GM12878 (cell line): Measurements from ENCODE around the gene NUP35. TPM values are rescaled to one million over a fixed set of nuclear protein-coding genes. Genes with fewer than 3 reads are reported as not detected.

ENCODE experiments used
- ATAC-seq: fragments of 200-7000 bp; cut with Tn5 transposase; 3 replicates; pipeline ENCODE4 v1.9.1; 2020; ENCODE audit warnings: mild to moderate bottlenecking, moderate library complexity
- BruUV-seq: library from RNA; stranded (reverse); fragments of 400-500 nt; replicated peaks from 2 replicates; lab custom pipeline; 2021; lab: Mats Ljungman, UMichigan
- CTCF ChIA-PET: fragments of 300-600 bp; sonication (Branson Sonifier 250); formaldehyde crosslinking; extraction: SDS; loops from one replicate; lab custom pipeline; 2021; ENCODE audit warnings: inconsistent platforms; lab: Yijun Ruan, JAX
- POLR2A ChIA-PET: fragments of 350-600 bp; formaldehyde crosslinking; extraction: SDS; loops from one replicate; lab custom pipeline; 2021; ENCODE audit warnings: inconsistent platforms; lab: Charles Lee
- RAD21 ChIA-PET: fragments of 300-600 bp; sonication (Branson Sonifier 250); formaldehyde crosslinking; loops from one replicate; lab custom pipeline; 2023; ENCODE audit warnings: antibody characterized with exemption; ENCODE audit not compliant: unreplicated experiment; lab: Charles Lee
- SMC1A ChIA-PET: fragments of 300-600 bp; sonication (Branson Sonifier 250); formaldehyde crosslinking; loops from one replicate; lab custom pipeline; 2023; ENCODE audit not compliant: unreplicated experiment, uncharacterized antibody; lab: Charles Lee
- DNase-seq: peaks from one replicate; pipeline ENCODE4 v3.0.0-alpha.2; 2011; ENCODE audit warnings: low read depth, low spot score
- FAIRE-seq: peaks from 3 replicates; lab custom pipeline; 2011; peaks lifted over from hg19 to GRCh38; lab: Jason Lieb, UNC
- H2AFZ ChIP-seq: 2 replicates; pipeline ENCODE4 v1.6.0; 2011; ENCODE audit warnings: low read depth, low read length, control low read depth; ENCODE audit not compliant: control insufficient read depth
- H3K27ac ChIP-seq: 2 replicates; pipeline ENCODE4 v1.5.1; 2011; ENCODE audit warnings: control low read depth; ENCODE audit not compliant: control insufficient read depth, insufficient read depth
- H3K27me3 ChIP-seq, 2 experiments: replicated peaks in 1 of 2; 2 replicates each; pipeline versions ENCODE4 v1.6.0 to v1.6.1; 2011; ENCODE audit warnings: low read length in 1 of 2; ENCODE audit not compliant: control insufficient read depth in 2 of 2, insufficient read depth in 2 of 2
- H3K36me3 ChIP-seq, 2 experiments: 2 replicates each; pipeline ENCODE4 v1.5.1; 2011; ENCODE audit warnings: low read length in 1 of 2; ENCODE audit not compliant: control insufficient read depth in 2 of 2, insufficient read depth in 2 of 2
- H3K4me1 ChIP-seq: 2 replicates; pipeline ENCODE4 v1.6.1; 2011; ENCODE audit warnings: mild to moderate bottlenecking, low read length, moderate library complexity, mixed read lengths; ENCODE audit not compliant: control insufficient read depth, insufficient read depth
- H3K4me2 ChIP-seq: 2 replicates; pipeline ENCODE4 v1.6.0; 2011; ENCODE audit warnings: control low read depth; ENCODE audit not compliant: control insufficient read depth, insufficient read depth
- H3K4me3 ChIP-seq: fragments of 200-600 bp; sonication (generic); 2 replicates; pipeline ENCODE4 v1.5.1; 2016
- H3K79me2 ChIP-seq: 2 replicates; pipeline ENCODE4 v1.6.0; 2011; ENCODE audit warnings: low read length; ENCODE audit not compliant: control insufficient read depth, insufficient read depth
- H3K9ac ChIP-seq: 2 replicates; pipeline ENCODE4 v1.8.0; 2011; ENCODE audit warnings: low read length, control low read depth, mixed read lengths; ENCODE audit not compliant: control insufficient read depth, insufficient read depth
- H3K9me3 ChIP-seq: replicated peaks from 3 replicates; pipeline ENCODE4 v1.5.1; 2011; ENCODE audit warnings: mild to moderate bottlenecking, low read length; ENCODE audit not compliant: control insufficient read depth, insufficient read depth
- H4K20me1 ChIP-seq: 2 replicates; pipeline ENCODE4 v1.6.0; 2011; ENCODE audit not compliant: control insufficient read depth, insufficient read depth
- CREB1 ChIP-seq: IDR thresholded peaks from 2 replicates; pipeline ENCODE4 v1.6.1; 2012; ENCODE audit warnings: low read depth, mild to moderate bottlenecking, inconsistent platforms
- EGR1 ChIP-seq, 2 experiments: IDR thresholded peaks; 1 replicate in 1 of 2; 2 replicates in 1 of 2; pipeline ENCODE4 v1.6.1; 2011 to 2012; ENCODE audit warnings: low read depth in 2 of 2, low read length in 2 of 2, borderline replicate concordance in 1 of 2, mild to moderate bottlenecking in 1 of 2, moderate library complexity in 1 of 2
- EP300 ChIP-seq, 2 experiments: fragments of 150-350 bp in 1 of 2; IDR thresholded peaks; 2 replicates each; pipeline ENCODE4 v1.6.1; 2011 to 2012; ENCODE audit warnings: low read depth in 2 of 2, low read length in 2 of 2, borderline replicate concordance in 1 of 2, improper control_type of control experiment in 1 of 2, inconsistent platforms in 1 of 2; ENCODE audit not compliant: control insufficient read depth in 1 of 2
- GABPA ChIP-seq: IDR thresholded peaks from 2 replicates; pipeline ENCODE4 v1.6.1; 2014; ENCODE audit warnings: antibody characterized with exemption, low read depth, mild to moderate bottlenecking, inconsistent platforms
- HDGF ChIP-seq: fragments of 450-650 bp; IDR thresholded peaks from 2 replicates; pipeline ENCODE4 v1.6.1; 2016; ENCODE audit warnings: antibody characterized with exemption
- KAT2A ChIP-seq: conservative IDR thresholded peaks from 2 replicates; pipeline ENCODE4 v1.6.1; 2011; ENCODE audit warnings: low read depth, low read length; ENCODE audit not compliant: control insufficient read depth
- MEF2A ChIP-seq: IDR thresholded peaks from 2 replicates; pipeline ENCODE4 v1.6.1; 2011; ENCODE audit warnings: low read depth, mild to moderate bottlenecking, low read length, moderate library complexity; ENCODE audit not compliant: insufficient read depth
- MYC ChIP-seq: IDR thresholded peaks from 2 replicates; pipeline ENCODE4 v1.6.1; 2011; ENCODE audit warnings: mild to moderate bottlenecking, low read length, moderate library complexity, inconsistent platforms; ENCODE audit not compliant: insufficient read depth, insufficient replicate concordance, insufficient read length, severe bottlenecking
- PAX8 ChIP-seq: fragments of 450-650 bp; IDR thresholded peaks from 2 replicates; pipeline ENCODE4 v1.6.1; 2017; ENCODE audit warnings: mild to moderate bottlenecking, moderate library complexity
- SMARCA5 ChIP-seq: fragments of 450-650 bp; IDR thresholded peaks from 2 replicates; pipeline ENCODE4 v1.6.1; 2017; ENCODE audit warnings: mild to moderate bottlenecking
- SMC3 ChIP-seq: IDR thresholded peaks from 2 replicates; pipeline ENCODE4 v1.6.1; 2011; ENCODE audit warnings: low read length, improper control_type of control experiment, borderline replicate concordance
- TCF3 ChIP-seq: IDR thresholded peaks from 2 replicates; pipeline ENCODE4 v1.6.1; 2012; ENCODE audit warnings: low read depth, mild to moderate bottlenecking, low read length, borderline replicate concordance; ENCODE audit not compliant: insufficient read depth
- ZNF384 ChIP-seq: IDR thresholded peaks from 2 replicates; pipeline ENCODE4 v1.6.1; 2012; ENCODE audit warnings: low read depth, mild to moderate bottlenecking, low read length, improper control_type of control experiment, borderline replicate concordance
- WGBS: methylation state at CpG from one replicate; pipeline ENCODE4 v1.1.6; 2016; ENCODE audit warnings: low lambda C conversion rate; ENCODE audit not compliant: insufficient replicate concordance, insufficient coverage; ENCODE audit errors: missing lambda C conversion rate; 5-methylcytosine and 5-hydroxymethylcytosine counted together
- in situ Hi-C: fragments of 300-500 bp; cut with MboI; formaldehyde crosslinking; loops from 9 replicates; pipeline ENCODE4 v1.14.3; 2018; ENCODE audit warnings: mixed read lengths
- intact Hi-C: fragments of 100-400 bp; cut with micrococcal nuclease; formaldehyde crosslinking; loops from one replicate; pipeline ENCODE4 v1.14.2; 2022; ENCODE audit not compliant: unreplicated experiment
- polyA plus RNA-seq, 11 experiments: library from polyadenylated mRNA; depleted of rRNA in 4 of 11; unstranded in 6 of 11; stranded (reverse) in 5 of 11; fragments of >200 nt; fragmentation: Nextera tagmentation in 4 of 11; fragmentation: Illumina TruSeq in 1 of 11; extraction: Ambion mirVana in 4 of 11; extraction: Trizol in 1 of 11; gene quantifications; 1 replicate in 1 of 11; 2 replicates in 10 of 11; pipeline versions ENCODE4 v1.2.1 to v1.2.3, GENCODE V29; 2011 to 2016; ENCODE audit warnings: inconsistent platforms in 2 of 11, missing spikeins in 2 of 11, low read depth in 1 of 11
- total RNA-seq, 4 experiments: library from RNA; depleted of rRNA in 3 of 4; stranded (reverse); fragments of >200 nt in 3 of 4; fragmentation: Illumina TruSeq in 1 of 4; extraction: Trizol in 1 of 4; gene quantifications; 2 replicates each; pipeline versions ENCODE4 v1.2.1 to v1.2.3, GENCODE V29; 2013 to 2021
- TF ChIP-seq, protein P1 (sequence below): fragments of 450-650 bp; formaldehyde crosslinking; IDR thresholded peaks from 2 replicates; pipeline ENCODE4 v1.4.0; 2022; ENCODE audit warnings: mild to moderate bottlenecking, moderate library complexity
- TF ChIP-seq, protein P2 (sequence below), 3 experiments: IDR thresholded peaks in 2 of 3; conservative IDR thresholded peaks in 1 of 3; 2 replicates each; pipeline ENCODE4 v1.5.1; 2011; ENCODE audit warnings: low read depth in 3 of 3, low read length in 3 of 3, mild to moderate bottlenecking in 3 of 3, control low read depth in 2 of 3, moderate library complexity in 2 of 3, inconsistent platforms in 1 of 3, mixed read lengths in 1 of 3; ENCODE audit not compliant: control insufficient read depth in 2 of 3, insufficient read depth in 1 of 3; ENCODE audit errors: extremely low read depth in 1 of 3

Gene NUP35
- total and polyA plus RNA-seq, 10 of the 15 experiments (the other 5 are each of a cell fraction or from before 2014, with no cell fraction given) = 21.4 to 57.3 (median 30.7) TPM

DNA sequence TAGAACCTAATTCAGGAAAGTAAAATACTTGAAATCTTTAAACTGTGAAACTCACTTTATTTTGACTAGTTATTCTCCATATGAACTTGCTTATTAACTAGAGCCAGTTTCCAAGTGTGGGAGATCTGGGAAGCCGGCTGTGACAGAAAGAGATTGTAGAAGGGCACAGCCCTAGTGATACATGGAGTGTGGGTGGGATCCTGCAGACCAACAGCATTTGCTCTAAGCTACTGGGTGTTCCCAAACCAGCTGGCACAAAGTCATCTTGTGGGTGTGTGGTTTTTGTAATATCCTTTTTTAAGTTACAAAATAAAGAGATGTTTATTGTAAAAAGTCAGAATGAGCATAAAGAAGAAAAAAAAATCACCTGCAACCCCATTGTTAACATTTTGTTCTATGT lies 42.3 kb upstream of the NUP35 start:
- ATAC-seq (no peak), DNase-seq (no peak), FAIRE-seq (no peak)
- RAD21 ChIA-PET = no interaction called here
- WGBS = 87% methylated on average over 1 of the region's 1 CpG
- Histone ChIP-seq H3K36me3 (no peaks in the 10 kb centered on the region), H3K9me3 (no peaks in the 10 kb centered on the region), H2AFZ (no peak overlapping the region), H3K9ac (no peak overlapping the region), H3K4me3 (no peak overlapping the region), H4K20me1 (no peaks in the 10 kb centered on the region), H3K4me2 (no peak overlapping the region), H3K27me3 (no peaks in the 10 kb centered on the region; a peak in 2 of 4 replicates), H3K27ac (no peak overlapping the region), H3K79me2 (no peaks in the 10 kb centered on the region), H3K4me1 (no peaks in the 10 kb centered on the region)
- in situ Hi-C loops (no loop called here), intact Hi-C loops (no loop called here)
- CTCF ChIA-PET = interaction anchor here (1.3 kb wide), 1 partner anchor 11 kb away, joined by 4 read pairs; no protein-coding TSS in a partner anchor
- POLR2A ChIA-PET = interaction anchor here (0.5 kb wide), 1 partner anchor 24 kb away, joined by 4 read pairs; no protein-coding TSS in a partner anchor
- TF ChIP-seq CREB1 (no peak), MEF2A (no peak), KAT2A (no peak), TCF3 (no peak), MYC (no peak), SMARCA5 (no peak), PAX8 (no peak), SMC3 (no peak), EGR1 (IDR thresholded peaks at IDR 0.05; ENCODE audit: borderline replicate concordance in 1 of 2, low read depth in 2 of 2, low read length in 2 of 2) (no peak), ZNF384 (no peak), GABPA (no peak), HDGF (no peak), EP300 (IDR thresholded peaks at IDR 0.05; ENCODE audit: borderline replicate concordance in 1 of 2, control insufficient read depth in 1 of 2, low read depth in 2 of 2, low read length in 2 of 2) (no peak)
- TF ChIP-seq, protein P1, sequence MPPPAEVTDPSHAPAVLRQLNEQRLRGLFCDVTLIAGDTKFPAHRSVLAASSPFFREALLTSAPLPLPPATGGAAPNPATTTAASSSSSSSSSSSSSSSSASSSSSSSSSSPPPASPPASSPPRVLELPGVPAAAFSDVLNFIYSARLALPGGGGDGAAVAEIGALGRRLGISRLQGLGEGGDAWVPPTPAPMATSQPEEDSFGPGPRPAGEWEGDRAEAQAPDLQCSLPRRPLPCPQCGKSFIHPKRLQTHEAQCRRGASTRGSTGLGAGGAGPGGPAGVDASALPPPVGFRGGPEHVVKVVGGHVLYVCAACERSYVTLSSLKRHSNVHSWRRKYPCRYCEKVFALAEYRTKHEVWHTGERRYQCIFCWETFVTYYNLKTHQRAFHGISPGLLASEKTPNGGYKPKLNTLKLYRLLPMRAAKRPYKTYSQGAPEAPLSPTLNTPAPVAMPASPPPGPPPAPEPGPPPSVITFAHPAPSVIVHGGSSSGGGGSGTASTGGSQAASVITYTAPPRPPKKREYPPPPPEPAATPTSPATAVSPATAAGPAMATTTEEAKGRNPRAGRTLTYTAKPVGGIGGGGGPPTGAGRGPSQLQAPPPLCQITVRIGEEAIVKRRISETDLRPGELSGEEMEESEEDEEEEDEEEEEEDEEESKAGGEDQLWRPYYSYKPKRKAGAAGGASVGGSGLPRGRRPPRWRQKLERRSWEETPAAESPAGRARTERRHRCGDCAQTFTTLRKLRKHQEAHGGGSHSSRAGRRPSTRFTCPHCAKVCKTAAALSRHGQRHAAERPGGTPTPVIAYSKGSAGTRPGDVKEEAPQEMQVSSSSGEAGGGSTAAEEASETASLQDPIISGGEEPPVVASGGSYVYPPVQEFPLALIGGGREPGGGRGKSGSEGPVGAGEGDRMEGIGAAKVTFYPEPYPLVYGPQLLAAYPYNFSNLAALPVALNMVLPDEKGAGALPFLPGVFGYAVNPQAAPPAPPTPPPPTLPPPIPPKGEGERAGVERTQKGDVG (CRISPR knock-in tag) = no peak
- TF ChIP-seq, protein P2, sequence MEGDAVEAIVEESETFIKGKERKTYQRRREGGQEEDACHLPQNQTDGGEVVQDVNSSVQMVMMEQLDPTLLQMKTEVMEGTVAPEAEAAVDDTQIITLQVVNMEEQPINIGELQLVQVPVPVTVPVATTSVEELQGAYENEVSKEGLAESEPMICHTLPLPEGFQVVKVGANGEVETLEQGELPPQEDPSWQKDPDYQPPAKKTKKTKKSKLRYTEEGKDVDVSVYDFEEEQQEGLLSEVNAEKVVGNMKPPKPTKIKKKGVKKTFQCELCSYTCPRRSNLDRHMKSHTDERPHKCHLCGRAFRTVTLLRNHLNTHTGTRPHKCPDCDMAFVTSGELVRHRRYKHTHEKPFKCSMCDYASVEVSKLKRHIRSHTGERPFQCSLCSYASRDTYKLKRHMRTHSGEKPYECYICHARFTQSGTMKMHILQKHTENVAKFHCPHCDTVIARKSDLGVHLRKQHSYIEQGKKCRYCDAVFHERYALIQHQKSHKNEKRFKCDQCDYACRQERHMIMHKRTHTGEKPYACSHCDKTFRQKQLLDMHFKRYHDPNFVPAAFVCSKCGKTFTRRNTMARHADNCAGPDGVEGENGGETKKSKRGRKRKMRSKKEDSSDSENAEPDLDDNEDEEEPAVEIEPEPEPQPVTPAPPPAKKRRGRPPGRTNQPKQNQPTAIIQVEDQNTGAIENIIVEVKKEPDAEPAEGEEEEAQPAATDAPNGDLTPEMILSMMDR (IDR thresholded peaks at IDR 0.05 in 2 of 3, conservative IDR thresholded peaks at IDR 0.05 in 1 of 3; ENCODE audit: control insufficient read depth in 2 of 3, extremely low read depth in 1 of 3, insufficient read depth in 1 of 3, low read depth in 3 of 3, low read length in 3 of 3) = no peak
- SMC1A ChIA-PET = interaction anchor here (0.9 kb wide), 1 partner anchor 28 kb away, joined by 3 read pairs; no protein-coding TSS in a partner anchor
- no TSS peak for BruUV-seq
